HepG2 (cell line): Measurements from ENCODE around the gene NDOR1. TPM values are rescaled to one million over a fixed set of nuclear protein-coding genes. Genes with fewer than 3 reads are reported as not detected.

ENCODE experiments used
- CCAR2 ChIP-seq: fragments of 200-400 bp; formaldehyde crosslinking; optimal IDR thresholded peaks from 2 replicates; pipeline ENCODE3; 2018; ENCODE audit warnings: low read depth, mild to moderate bottlenecking, low read length, moderate library complexity
- GABPB1 ChIP-seq: IDR thresholded peaks from 2 replicates; pipeline ENCODE4 v1.6.1; 2016; ENCODE audit warnings: mild to moderate bottlenecking, missing genetic modification reagents, moderate library complexity, missing compliant biosample characterization
- MED1 ChIP-seq: sonication (generic); formaldehyde crosslinking; IDR thresholded peaks from 2 replicates; pipeline ENCODE4 v1.4.0; 2020; ENCODE audit warnings: missing genetic modification reagents
- MZF1 ChIP-seq: sonication (generic); formaldehyde crosslinking; IDR thresholded peaks from 2 replicates; pipeline ENCODE4 v1.8.1; 2023; ENCODE audit warnings: mild to moderate bottlenecking, missing genetic modification reagents, borderline replicate concordance
- NFE2L2 ChIP-seq: fragments of 150-350 bp; IDR thresholded peaks from 2 replicates; pipeline ENCODE4 v1.6.1; 2014; ENCODE audit warnings: low read length
- TFDP2 ChIP-seq: sonication (generic); formaldehyde crosslinking; IDR thresholded peaks from 2 replicates; pipeline ENCODE4 v1.4.0; 2020; ENCODE audit warnings: missing genetic modification reagents
- TFE3 ChIP-seq: IDR thresholded peaks from 2 replicates; pipeline ENCODE4 v1.6.1; 2016
- THAP11 ChIP-seq: IDR thresholded peaks from 2 replicates; pipeline ENCODE4 v1.6.1; 2016; ENCODE audit warnings: missing biosample characterization, missing genetic modification reagents
- ZNF44 ChIP-seq: sonication (generic); formaldehyde crosslinking; IDR thresholded peaks from 2 replicates; pipeline ENCODE4 v1.5.1; 2020; ENCODE audit warnings: mild to moderate bottlenecking, missing genetic modification reagents
- ZNF512 ChIP-seq: sonication (generic); formaldehyde crosslinking; IDR thresholded peaks from 2 replicates; pipeline ENCODE4 v1.4.0; 2020; ENCODE audit warnings: mild to moderate bottlenecking, missing genetic modification reagents
- ZNF570 ChIP-seq: sonication (generic); formaldehyde crosslinking; IDR thresholded peaks from 2 replicates; pipeline ENCODE4 v1.4.0; 2020; ENCODE audit warnings: mild to moderate bottlenecking, missing genetic modification reagents, borderline replicate concordance
- ZNF619 ChIP-seq: sonication (generic); formaldehyde crosslinking; IDR thresholded peaks from 2 replicates; pipeline ENCODE4 v1.4.0; 2020; ENCODE audit warnings: mild to moderate bottlenecking, missing genetic modification reagents
- polyA plus RNA-seq, 8 experiments: library from polyadenylated mRNA; depleted of rRNA in 3 of 8; stranded (reverse) in 7 of 8; unstranded in 1 of 8; fragments of >200 nt; fragmentation: Illumina TruSeq in 4 of 8; extraction: Trizol in 4 of 8; gene quantifications; 2 replicates each; pipeline versions ENCODE4 v1.2.1 to v1.2.3, GENCODE V29; 2011 to 2016; ENCODE audit warnings: low read depth in 4 of 8, missing spikeins in 1 of 8, mixed read lengths in 1 of 8; ENCODE audit not compliant: insufficient read depth in 1 of 8
- total RNA-seq, 5 experiments: library from RNA; depleted of rRNA; stranded (reverse); fragments of >200 nt; fragmentation: Illumina TruSeq; extraction: Trizol; gene quantifications; 2 replicates each; pipeline ENCODE4 v1.2.3, GENCODE V29; 2016; ENCODE audit warnings: low read depth in 1 of 5
- TF ChIP-seq, protein P1 (sequence below): sonication (generic); formaldehyde crosslinking; IDR thresholded peaks from 2 replicates; pipeline ENCODE4 v1.8.1; 2023; ENCODE audit warnings: mild to moderate bottlenecking, missing genetic modification reagents
- TF ChIP-seq, protein P2 (sequence below): sonication (generic); formaldehyde crosslinking; IDR thresholded peaks from 2 replicates; pipeline ENCODE4 v1.5.1; 2020; ENCODE audit warnings: mild to moderate bottlenecking, missing genetic modification reagents, borderline replicate concordance
- TF ChIP-seq, protein P3 (sequence below): sonication (generic); formaldehyde crosslinking; conservative IDR thresholded peaks from 2 replicates; pipeline ENCODE4 v1.8.1; 2023; ENCODE audit warnings: missing genetic modification reagents

Gene NDOR1
- total and polyA plus RNA-seq, 2 of the 13 experiments (the other 11 are each of a cell fraction or from before 2014, with no cell fraction given), result 3.6 to 8.7 TPM

DNA sequence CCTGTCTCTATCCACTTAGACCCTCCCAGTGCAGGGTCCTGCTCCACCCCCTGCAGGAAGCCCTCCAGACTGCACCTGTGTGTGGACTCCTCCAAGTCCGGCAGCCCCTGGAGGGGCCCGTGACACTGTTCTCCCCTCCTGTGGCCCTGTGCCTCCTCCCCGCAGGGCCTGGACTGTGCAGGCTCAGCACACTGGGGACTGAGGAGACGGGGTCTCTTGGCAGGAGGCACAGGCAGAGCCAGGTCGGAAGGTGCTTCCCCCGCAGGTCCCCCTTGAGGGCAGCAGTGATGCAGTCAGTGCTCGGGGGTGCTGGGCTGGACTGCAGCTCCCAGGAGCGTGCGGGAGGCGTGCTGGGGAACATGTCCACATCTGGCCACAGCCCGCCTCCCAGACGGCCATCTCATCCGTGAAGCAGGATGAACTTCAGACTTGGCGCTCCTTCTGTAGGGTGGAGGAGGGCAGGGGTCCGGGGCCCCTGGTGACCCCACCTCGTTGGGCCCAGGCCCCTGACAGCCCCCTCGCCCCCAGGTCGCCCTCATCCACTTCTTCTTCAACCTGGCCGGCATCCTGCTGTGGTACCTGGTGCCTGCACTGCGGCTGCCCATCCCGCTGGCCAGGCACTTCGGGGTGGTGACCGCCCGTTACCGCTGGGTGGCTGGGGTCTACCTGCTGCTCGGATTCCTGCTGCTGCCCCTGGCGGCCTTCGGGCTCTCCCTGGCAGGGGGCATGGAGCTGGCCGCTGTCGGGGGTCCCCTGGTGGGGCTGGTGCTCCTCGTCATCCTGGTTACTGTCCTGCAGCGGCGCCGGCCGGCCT lies 30.1 kb downstream of the NDOR1 start (continued):
- TF ChIP-seq MZF1, result no peak
- 0 out of 2 replicates have a peak, but pooled peaks have one; percentile 35 for TF ChIP-seq ZNF44 (CRISPR knock-in tag)
- peak; percentile 44 for TF ChIP-seq GABPB1 (CRISPR knock-in tag)
- peak; percentile 71 for TF ChIP-seq MED1
- TF ChIP-seq CCAR2, result no peak
- TF ChIP-seq THAP11 (CRISPR knock-in tag), result peak; percentile 35; the same call in 1 of the 2 replicates
- peak; percentile 48; the same call in 1 of the 2 replicates for TF ChIP-seq TFE3
- TF ChIP-seq ZNF512 (CRISPR knock-in tag), result no peak
- TF ChIP-seq NFE2L2, result no peak
- TF ChIP-seq TFDP2 (CRISPR knock-in tag), result peak; percentile 55; the same call in 1 of the 2 replicates
- TF ChIP-seq, protein P1, sequence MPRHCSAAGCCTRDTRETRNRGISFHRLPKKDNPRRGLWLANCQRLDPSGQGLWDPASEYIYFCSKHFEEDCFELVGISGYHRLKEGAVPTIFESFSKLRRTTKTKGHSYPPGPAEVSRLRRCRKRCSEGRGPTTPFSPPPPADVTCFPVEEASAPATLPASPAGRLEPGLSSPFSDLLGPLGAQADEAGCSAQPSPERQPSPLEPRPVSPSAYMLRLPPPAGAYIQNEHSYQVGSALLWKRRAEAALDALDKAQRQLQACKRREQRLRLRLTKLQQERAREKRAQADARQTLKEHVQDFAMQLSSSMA (CRISPR knock-in tag), result no peak; the same call in 1 of the 2 replicates
- TF ChIP-seq ZNF619 (CRISPR knock-in tag), result peak; percentile 69
- TF ChIP-seq, protein P2, sequence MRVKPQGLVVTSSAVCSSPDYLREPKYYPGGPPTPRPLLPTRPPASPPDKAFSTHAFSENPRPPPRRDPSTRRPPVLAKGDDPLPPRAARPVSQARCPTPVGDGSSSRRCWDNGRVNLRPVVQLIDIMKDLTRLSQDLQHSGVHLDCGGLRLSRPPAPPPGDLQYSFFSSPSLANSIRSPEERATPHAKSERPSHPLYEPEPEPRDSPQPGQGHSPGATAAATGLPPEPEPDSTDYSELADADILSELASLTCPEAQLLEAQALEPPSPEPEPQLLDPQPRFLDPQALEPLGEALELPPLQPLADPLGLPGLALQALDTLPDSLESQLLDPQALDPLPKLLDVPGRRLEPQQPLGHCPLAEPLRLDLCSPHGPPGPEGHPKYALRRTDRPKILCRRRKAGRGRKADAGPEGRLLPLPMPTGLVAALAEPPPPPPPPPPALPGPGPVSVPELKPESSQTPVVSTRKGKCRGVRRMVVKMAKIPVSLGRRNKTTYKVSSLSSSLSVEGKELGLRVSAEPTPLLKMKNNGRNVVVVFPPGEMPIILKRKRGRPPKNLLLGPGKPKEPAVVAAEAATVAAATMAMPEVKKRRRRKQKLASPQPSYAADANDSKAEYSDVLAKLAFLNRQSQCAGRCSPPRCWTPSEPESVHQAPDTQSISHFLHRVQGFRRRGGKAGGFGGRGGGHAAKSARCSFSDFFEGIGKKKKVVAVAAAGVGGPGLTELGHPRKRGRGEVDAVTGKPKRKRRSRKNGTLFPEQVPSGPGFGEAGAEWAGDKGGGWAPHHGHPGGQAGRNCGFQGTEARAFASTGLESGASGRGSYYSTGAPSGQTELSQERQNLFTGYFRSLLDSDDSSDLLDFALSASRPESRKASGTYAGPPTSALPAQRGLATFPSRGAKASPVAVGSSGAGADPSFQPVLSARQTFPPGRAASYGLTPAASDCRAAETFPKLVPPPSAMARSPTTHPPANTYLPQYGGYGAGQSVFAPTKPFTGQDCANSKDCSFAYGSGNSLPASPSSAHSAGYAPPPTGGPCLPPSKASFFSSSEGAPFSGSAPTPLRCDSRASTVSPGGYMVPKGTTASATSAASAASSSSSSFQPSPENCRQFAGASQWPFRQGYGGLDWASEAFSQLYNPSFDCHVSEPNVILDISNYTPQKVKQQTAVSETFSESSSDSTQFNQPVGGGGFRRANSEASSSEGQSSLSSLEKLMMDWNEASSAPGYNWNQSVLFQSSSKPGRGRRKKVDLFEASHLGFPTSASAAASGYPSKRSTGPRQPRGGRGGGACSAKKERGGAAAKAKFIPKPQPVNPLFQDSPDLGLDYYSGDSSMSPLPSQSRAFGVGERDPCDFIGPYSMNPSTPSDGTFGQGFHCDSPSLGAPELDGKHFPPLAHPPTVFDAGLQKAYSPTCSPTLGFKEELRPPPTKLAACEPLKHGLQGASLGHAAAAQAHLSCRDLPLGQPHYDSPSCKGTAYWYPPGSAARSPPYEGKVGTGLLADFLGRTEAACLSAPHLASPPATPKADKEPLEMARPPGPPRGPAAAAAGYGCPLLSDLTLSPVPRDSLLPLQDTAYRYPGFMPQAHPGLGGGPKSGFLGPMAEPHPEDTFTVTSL (CRISPR knock-in tag), result no peak; the same call in 1 of the 2 replicates
- TF ChIP-seq, protein P3, sequence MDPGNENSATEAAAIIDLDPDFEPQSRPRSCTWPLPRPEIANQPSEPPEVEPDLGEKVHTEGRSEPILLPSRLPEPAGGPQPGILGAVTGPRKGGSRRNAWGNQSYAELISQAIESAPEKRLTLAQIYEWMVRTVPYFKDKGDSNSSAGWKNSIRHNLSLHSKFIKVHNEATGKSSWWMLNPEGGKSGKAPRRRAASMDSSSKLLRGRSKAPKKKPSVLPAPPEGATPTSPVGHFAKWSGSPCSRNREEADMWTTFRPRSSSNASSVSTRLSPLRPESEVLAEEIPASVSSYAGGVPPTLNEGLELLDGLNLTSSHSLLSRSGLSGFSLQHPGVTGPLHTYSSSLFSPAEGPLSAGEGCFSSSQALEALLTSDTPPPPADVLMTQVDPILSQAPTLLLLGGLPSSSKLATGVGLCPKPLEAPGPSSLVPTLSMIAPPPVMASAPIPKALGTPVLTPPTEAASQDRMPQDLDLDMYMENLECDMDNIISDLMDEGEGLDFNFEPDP (CRISPR knock-in tag), result no peak
- no peak for TF ChIP-seq ZNF570 (CRISPR knock-in tag)
